Hematopoietic multipotent progenitor cell treated with erythropoietin and hydrocortisone succinate and interleukin-3 and kit ligand, for 6 days (in vitro differentiated cells): ENCODE measurements around the gene ALPI.
A peak's percentile ranks its signal among the peaks of the same experiment; 100 is the strongest.
"Not testable (repeated sequence)": the region's sequence is repeated elsewhere in the genome, so short reads cannot be mapped to it uniquely, and the experiment has no call there.

ENCODE experiments used
- DNase-seq: peaks from one replicate; pipeline ENCODE4 v3.0.0-alpha.2; 2015

Gene ALPI

DNA sequence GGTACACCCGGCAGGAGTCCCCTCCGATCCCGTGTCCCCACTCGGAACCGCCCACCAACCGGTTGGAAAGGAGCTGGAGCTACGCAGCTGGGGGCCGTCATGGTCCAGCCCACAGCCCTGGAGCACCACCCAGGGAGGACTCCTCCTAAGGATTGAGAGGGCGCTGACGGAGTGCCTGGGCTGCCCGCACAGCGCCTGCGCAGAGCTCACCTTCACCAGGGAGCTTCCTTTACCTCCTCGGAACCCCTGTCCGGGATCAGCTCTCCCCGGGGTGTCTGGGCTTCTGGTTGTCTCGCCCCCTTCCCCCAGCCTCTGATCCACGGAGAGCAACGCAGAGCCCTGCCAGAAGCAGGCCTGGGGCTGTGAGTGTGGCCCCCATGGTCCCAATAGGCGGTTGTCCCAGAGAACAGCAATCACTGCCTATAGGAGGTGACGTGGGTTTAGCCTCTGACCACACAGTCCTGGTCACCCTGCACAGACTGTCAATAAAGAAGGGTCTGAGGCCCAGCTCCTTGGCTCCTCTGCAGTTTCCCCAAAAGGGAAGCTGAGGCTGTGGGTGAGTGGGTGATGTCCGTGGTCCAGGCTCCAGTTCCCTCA lies 34.7 kb upstream of the ALPI start:
- no peak for DNase-seq

DNA sequence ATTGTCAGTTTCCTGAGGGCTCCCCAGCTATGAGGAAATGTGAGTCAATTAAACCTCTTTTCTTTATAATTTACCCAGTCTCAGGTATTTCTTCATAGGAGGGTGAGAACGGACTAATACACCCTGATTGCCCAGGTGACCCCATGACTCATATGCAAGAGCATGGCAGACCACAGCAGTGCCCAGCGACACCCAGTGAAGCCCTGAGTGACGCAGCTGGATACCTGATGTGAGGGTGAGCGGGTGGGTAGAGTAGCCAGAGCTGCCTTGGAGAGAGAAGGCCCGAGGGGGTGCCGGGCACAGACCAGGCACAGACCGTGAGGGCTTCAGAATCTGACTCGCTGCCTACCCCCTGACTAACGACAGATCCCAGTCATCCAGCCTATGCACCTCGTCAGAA lies 33.9 kb upstream of the ALPI start:
- no peak for DNase-seq

DNA sequence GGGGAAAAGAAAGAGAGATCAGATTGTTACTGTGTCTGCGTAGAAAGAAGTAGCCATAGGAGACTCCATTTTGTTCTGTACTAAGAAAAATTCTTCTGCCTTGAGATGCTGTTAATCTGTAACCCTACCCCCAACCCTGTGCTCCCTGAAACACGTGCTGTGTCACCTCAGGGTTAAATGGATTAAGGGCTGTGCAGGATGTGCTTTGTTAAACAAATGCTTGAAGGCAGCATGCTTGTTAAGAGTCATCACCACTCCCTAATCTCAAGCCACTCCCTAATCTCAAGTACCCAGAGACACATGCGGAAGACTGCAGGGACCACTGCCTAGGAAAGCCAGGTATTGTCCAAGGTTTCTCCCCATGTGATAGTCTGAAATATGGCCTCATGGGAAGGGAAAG lies 33.0 kb upstream of the ALPI start:
- DNase-seq: not testable (repeated sequence)

DNA sequence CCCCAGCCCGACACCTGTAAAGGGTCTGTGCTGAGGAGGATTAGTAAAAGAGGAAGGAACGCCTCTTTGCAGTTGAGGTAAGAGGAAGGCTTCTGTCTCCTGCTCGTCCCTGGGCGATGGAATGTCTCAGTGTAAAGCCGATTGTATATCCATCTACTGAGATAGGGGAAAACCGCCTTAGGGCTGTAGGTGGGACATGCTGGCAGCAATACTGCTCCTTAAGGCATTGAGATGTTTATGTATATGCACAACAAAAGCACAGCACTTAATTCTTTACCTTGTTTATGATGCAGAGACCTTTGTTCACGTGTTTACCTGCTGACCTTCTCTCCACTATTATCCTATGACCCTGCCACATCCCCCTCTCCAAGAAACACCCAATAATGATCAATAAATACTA lies 32.5 kb upstream of the ALPI start:
- DNase-seq: not testable (repeated sequence)

DNA sequence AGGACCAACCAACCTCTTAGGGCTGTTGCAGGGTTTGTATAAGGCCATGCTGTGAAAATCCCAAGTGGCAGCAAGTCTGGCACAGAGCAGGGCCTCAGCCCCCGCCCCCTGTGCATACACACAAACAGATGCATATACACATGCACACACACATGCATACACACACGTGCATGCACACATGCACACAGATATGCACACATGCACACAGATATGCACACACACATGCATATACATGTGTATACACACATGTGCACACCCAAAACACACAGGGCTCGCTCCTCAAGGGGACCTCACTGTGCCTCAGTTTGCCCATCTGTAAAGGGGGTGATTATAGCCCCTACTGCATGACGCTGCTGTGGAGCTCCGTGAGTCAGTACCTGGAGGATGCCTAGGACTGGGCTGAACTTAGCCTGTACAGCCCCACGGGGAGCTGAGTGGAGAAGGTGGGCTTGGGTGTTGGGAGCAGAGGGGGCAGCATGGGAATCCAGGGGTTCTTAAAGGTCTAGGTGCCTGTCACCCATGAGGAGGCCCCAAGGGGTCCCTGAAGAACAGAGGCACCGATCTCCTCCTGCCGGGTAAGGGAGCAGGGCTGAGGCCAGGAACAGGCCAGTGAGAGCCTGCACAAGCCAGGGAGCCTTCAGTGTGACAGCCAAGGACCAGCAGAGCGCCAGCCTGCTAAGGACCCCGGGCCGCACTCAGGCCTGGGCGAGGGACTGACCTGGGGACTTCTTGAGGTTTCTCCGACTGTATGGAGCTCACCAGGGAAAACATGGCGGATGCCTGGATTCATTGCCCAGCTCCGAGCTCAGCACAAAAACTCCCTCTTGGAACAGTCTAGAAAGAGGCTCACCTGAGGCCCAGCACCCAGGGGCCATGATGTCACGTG lies 24.0 kb upstream of the ALPI start:
- no peak for DNase-seq

DNA sequence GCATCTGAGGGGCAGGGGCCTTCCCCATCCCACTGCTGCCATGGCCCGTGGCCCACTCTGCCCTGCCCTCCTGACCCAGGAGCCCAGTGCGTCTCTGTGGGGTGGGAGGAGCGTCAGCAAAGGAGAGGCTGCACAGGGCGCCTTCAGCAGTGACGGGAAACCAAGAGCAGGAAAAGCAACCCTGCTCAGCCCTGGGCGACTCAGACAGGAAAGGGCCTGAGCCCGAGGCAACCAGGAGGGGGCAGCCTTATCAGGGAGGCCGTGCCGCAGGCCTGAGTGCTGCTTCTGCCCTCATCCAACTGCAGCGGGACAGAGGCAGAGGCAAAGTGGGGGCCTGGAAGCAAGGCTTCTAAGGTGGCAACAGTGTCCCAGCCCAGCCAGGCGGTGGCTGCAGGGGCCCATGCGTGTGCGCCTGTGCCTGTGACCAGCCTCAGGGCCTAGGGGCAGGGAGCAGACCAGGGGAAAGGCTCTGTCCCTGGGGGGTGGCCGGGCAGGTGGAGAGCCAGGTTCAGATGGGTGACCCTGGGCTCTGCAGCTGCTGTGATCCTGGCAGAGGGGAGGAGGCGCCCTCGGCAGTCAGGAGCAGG lies 23.3 kb upstream of the ALPI start:
- peak; percentile 43 for DNase-seq

DNA sequence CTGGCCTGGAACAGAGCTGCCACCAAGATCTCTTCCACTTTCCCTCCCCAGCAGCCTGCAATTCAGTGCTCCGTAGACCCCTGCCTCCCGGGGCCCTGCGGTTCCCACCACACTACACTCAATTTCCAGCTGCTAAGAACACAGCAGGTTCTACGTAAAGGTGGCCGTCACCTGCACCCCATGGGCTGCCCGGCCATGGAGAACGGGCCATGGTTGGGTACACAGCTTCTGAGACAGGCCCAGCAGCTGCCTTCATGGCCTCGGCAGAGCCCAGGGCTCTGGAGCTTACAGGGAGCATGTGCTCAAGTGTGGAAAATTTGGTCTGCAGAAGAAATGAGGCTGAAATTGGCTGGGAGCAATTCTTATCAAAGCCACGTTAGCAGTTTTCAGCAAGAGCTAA lies 22.3 kb upstream of the ALPI start:
- DNase-seq: not testable (repeated sequence)

DNA sequence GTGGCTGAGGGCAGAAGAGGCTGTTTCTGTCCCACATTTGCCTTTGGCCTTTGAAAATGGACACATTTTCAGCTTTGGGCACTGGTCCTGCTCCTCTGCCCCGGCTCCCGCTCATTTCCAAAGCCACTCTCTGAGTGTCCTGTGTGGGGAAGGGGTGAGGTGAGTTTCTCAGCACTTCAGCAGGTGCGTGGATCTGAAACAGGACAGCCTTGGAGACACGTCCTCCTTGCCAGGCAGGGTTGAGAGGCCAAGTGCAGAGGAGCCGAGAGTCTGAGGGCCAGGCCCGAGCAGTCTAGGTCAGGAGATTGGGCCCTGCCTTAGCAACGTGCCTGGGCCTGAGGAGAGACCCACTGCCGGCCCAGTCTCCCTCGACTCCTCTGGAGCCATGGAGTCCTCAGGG lies 21.9 kb upstream of the ALPI start:
- DNase-seq: no peak

DNA sequence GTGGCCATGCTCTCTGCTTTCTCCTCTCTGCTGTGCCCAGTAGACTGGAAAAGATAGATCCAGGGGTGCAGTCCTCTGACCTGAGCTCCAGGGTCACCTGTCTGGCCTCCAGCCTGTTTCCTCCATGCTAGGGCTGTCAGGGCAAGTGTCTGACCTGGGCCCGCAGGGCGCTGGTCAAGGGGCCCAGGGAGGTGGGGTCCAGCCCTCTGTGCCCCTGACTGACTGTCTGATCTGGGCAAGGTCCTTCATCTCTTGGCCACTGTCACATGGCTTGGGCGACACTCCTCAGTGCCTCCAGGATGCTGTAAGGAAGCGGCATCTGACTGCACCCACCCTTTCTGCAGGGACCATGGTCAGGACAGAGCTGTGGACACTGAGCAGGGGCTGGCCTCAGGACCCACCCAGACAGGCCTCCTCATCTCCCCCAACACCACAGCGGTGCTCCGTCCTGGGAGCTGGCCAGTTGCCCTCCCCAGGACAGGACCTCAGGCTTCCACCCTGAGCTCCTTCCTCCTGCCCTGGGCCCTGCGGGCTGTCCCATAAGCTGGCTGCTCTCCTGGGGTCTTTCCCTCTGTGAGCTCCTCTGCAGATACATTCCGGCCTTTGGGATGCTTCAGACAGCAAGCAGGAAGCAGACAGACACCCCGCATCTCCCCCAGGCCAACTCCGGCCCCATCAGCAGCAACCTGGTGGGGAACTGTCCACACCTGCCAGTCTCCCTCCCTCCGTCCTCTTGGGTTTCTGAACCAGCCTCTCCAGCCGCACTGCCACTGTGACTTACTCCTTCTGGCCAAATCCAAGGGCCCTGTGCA lies 21.2 kb upstream of the ALPI start:
- DNase-seq: no peak

DNA sequence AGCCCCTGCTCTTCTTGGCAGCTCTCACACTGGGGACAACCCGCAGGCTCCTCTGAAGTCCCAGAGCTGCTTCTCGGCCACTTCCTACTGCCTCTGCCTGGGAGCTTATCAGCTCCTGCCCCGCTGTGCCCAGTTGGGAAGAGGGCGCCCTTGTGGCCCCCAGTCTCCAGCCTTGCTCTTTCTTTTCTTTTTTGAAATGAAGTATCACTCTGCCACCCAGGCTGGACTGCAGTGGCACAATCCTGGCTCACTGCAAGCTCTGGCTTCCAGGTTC lies 20.6 kb upstream of the ALPI start:
- DNase-seq: no peak

DNA sequence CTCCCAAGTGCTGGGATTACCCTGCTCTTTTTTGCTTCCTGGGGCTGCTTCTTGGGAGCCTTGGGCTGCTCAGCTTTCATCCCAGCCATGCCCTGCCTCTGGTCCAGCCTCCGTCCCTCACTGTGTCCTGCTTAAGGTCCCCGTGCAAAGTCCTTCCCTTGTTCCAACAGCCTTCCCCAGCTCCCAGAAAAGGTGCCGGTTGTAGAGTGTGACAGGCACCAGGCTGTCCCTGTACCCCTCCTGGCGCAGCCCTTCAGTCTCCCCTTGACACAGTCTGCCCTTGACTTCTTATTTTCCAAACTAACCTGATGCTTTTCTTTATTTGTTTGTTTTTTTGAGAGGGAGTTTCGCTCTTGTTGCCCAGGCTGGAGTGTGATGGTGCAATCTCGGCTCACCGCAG lies 20.1 kb upstream of the ALPI start:
- DNase-seq: no peak

DNA sequence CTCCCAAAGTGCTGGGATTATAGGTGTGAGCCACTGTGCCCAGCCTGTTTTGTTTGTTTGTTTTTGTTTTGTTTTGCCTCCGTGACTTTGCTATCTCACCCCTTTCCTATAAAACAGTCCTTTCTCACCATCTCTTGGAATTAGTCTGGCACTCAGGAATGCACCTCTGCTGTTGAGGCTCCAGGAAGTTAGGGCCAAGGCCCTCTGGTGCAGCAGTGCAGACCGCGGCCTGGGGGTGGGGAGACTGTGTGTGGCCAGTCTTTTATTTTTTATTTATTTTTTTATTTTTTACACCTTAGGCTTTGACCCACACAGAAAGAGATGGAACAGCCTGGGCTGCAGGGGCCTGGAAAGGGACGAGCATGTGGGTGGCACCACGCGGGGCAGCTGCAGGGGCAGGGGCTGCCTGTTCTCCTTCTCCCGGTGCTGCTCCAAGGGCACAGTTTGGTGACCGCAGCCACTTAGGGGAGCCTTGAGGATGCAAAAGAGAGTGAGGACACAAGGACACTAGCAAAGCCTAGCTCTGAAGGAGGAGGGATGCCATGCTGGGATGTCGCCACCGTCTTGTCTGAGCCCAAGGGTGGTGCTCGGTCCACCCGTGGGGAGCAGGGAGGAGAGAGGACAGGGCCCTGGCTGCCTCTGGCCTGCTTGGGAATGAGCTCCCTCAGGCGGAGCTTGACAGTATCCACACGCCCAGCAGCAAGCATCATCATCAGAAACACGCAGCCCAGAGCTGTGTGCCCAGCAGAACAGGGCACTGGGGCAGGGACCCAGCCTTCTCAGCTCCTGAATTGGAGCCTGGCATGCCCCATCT lies 19.4 kb upstream of the ALPI start:
- DNase-seq: no peak

DNA sequence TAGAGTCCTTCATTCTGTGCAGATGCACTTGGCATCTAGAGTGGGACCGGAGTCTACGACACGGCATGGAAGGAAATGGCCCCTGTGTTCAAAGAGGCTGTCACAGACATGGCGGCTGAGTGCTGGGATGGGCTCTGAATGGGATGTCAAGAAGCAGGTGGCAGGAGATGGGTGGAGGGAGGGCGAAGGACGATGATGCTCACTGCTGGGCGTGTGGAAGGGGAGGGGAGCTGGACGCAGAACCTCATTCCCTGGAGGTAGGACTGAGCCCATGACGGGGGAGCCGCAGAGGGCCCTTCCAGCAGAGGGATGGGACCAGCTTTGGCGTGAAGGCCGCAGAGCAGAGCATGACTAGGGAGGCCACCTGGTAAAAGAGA lies 18.8 kb upstream of the ALPI start:
- no peak for DNase-seq

DNA sequence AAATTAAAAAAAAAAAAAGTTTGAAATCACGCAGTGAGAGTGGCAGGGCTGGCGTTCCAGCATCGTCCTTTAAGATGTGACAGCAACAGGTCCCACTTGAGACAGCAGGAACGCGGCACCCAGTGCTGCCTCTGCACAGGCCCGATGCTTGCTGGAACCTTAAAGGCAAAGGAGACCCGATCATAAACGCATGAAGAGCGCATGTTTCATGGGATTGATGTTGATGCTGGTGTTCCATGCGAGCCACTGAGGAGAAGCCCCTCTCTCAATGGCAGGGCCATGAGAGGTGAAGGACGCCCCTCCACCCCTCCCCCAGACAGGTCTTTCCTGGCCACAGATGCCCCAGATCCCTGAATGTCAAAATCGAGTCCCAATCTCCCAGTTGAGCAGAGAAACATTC lies 17.9 kb upstream of the ALPI start:
- no peak for DNase-seq

DNA sequence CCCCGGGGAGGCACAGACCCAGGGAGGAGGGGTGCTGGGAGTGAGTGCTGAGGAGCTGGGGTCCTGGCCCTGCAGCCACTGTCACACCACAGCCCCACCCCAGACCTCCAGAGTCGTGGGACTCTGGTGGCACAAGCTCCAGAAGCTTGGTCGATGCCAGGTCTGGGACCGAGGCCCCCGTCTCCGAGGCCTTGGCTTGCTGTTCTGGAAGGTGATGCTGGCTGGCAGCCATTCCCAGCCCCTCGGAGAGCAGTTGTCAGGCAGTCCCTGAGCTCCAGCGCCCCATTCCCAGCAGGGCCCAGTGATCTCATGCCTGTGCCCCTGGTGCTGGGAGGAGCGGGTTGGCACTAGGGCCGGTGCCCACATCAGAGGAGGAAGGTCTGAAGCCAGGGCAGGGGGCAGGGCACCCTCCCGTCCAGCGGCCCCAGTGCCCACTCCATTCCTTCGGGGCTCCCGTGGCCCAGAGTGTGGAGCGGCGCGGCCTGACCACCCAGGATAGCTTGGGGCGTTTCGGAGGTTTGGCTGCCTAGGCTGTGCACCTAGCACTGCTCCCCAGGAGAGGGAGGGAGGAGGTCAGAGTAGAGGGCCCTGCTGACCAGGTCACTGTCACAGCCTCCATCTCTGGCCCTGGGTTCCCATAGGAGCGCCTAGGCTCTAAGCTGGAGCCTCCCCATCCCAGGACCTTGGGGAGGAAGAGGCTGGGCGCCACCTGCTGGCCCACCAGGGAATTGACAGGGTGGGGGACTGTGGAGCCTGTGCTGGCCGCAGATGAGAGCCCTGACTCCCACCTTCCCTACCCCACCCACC lies 16.8 kb upstream of the ALPI start:
- DNase-seq: no peak

DNA sequence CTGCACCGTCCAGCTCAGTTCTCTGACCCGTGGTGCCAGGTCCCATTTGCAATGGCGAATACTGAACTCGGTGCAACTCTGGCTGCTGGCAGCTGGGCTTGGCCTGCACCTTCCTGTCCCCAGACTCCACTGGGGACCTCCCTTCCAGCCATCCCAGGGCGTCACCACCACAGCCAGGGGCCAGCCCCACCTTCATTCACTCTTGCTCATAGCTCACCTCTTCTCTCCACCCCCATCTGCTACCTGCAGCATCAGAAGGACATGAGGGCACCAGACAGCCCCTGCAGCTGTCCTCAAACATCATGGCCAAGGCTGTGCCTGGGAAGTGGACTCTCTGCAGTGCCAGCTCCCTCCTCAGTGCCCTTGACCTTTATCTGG lies 16.2 kb upstream of the ALPI start:
- DNase-seq: no peak

DNA sequence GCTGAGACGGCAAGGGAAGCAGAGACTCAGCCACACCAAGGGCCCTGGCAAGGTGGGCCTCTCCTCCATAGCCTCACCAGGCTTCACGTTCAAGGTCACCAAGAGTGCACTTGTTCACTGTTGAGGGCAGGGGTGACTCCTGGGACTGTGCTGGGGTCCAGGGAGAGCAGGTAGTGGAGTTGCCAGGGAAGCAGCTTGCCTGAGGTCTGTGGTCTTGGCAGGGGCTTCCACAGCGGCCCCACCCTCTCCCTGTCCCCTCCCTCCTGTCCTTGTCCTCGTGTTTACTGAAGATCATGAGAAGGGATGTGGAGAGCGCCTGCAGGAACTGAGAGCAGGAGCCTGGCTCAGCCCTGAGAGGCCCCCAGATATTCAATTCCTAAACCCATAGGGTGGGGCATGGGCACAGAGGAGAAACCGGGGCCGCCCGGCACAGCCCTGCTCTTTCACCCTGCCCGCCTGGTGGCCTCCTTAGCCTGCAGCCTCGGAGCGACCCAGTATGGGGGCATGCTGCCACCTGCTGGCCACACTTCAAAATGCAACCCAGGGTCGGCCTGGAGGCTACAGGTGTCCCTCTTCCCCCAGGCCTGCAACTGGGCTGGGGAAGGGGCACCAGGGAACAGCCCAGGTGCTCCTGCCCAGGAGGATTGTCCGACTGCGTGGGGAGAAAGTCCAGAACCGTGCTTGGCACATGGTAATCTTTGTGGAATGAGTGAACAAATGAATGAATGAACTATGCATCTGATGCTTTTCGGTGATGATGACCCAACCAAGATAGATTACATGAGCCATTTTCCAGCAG lies 15.5 kb upstream of the ALPI start:
- peak; percentile 85 for DNase-seq

DNA sequence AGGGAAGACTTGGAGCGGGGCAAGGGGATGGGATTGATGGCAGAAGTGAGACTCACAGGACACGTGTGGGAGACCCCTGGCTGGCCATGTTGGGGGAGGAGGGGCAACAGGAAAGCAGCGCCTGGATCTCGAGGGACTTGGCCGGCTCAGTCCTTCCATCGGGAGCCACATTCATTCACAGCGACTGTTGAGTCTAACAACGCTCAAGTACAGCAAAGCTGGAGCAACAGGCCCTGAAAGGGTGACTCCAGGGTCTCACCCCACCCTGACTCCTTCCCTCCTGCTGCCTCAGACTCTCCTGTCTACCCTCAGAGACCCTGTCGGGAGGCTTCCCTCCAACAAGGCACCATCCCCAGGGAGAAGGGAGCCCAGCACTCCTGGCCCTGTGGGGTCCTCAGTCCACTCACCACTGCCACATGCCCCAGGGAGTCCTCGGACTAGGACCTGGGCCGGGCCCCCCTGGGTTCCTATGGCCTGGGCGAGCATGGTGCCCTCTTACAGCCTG lies 14.8 kb upstream of the ALPI start:
- no peak for DNase-seq

DNA sequence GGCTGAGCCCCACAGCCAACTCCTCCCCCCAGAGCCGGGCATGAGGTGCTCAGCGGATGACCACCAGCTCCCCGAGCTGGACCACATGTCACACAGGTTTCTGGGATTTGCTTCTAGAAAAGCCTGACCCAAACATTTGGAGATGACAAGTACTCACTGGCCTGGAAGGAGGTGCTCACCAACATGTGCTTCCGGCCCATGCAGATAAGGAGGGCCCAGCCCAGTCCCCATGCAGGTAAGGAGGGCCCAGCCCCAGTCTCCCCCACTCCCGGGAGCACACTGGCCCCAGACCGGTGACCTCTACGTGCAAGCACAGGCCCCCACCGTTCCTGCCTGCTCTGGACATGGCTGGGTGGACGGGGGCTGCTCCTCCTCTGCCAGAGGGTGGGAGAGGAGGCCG lies 14.0 kb upstream of the ALPI start:
- not testable (repeated sequence) for DNase-seq

DNA sequence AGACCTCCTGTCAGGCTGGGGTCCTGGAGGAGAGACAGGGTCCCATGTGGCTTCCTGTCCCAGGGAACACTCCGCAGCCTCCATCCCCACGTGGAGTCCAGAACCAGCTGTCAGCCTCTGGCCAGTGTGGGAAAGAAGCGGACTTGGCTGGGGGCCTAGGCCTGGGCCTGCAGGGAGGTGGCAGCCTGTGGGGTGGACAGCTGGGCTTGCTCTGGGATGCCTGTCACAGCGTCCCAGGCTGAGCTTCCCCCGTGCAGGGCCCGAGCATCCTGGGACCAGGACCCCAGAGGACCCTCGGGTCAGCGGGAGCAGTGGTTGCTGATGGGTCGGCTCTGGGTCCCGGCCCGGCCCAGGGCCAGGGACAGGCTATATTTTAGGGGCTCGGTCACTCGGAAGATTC lies 13.5 kb upstream of the ALPI start:
- not testable (repeated sequence) for DNase-seq

DNA sequence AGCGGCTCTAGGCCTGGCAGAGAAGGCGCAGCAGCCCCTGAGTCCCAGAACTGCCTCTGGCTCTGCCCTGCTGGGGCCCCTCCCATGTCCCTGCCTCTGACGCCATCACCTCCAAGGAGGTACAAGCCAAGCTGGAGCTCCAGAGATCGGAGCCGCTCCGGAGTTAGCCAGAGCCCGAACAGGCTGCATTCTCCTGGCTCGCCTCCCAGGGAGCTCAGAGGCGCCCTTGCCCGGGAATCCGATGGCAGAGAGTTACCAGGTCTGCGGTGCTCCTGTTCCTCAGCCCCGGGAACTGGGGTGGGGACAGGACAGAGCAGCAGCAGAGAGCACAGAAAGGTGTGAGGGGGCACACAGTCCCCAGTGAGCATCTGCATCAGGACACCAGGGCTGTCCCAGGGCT lies 12.9 kb upstream of the ALPI start:
- DNase-seq: not testable (repeated sequence)
